ENCODE data around the gene SOX3. TPM values are rescaled to one million over a fixed set of nuclear protein-coding genes. Genes with fewer than 3 reads are reported as not detected.

SOX3 gene
- total and polyA plus RNA-seq, 2 of the 8 experiments (the other 6 are each of a cell fraction or from before 2014, with no cell fraction given) = 10.4 to 41.0 TPM

- Histone ChIP-seq H2AFZ (ENCODE audit: low read length) (peak overlapping the region; percentile 79; the same call in 1 of the 2 replicates), H3K56ac (replicated peaks; ENCODE audit: insufficient read length, low read depth, low read length) (no peak overlapping the region), H3K4me3 (ENCODE audit: extremely low read depth in 1 of 4, insufficient read depth in 2 of 4, low read depth in 3 of 4, low read length in 4 of 4) (peak overlapping the region; percentile 25 to 72 (median 39); a peak in 7 of 8 replicates), H3K18ac (ENCODE audit: extremely low read depth, low read length) (no peak overlapping the region), H3K27me3 (replicated peaks in 1 of 4; ENCODE audit: control insufficient read depth in 3 of 4, extremely low read depth in 1 of 4, insufficient read depth in 3 of 4, low read length in 3 of 4) (peaks cover 15 to 78% (median 55%) of the 10 kb centered on the region in 4 experiments), H2BK5ac (ENCODE audit: low read depth, low read length) (no peak overlapping the region; the same call in 1 of the 2 replicates), H3K79me2 (ENCODE audit: control insufficient read depth in 1 of 2, insufficient read depth in 2 of 2, low read length in 2 of 2) (peaks cover 0 to 3% of the 10 kb centered on the region in 2 experiments; a peak in 1 of 4 replicates), H3K79me1 (ENCODE audit: low read depth, low read length) (no peaks in the 10 kb centered on the region), H3K23ac (ENCODE audit: insufficient read length) (no peak overlapping the region), H4K5ac (ENCODE audit: insufficient read length, low read depth, low read length) (no peak overlapping the region), H4K8ac (ENCODE audit: extremely low read depth, insufficient read depth, low read length) (no peak overlapping the region), H2AK5ac (ENCODE audit: low read depth, low read length) (no peak overlapping the region), H2BK12ac (ENCODE audit: low read depth, low read length) (no peak overlapping the region), H3K9me3 (ENCODE audit: insufficient read depth in 2 of 2, low read depth in 1 of 2, low read length in 1 of 2) (no peaks in the 10 kb centered on the region), H3K14ac (ENCODE audit: insufficient read length) (no peak overlapping the region), H3K4me1 (replicated peaks in 1 of 4; ENCODE audit: control insufficient read depth in 3 of 4, insufficient read depth in 4 of 4, low read length in 3 of 4) (peaks cover 0 to 8% (median 4%) of the 10 kb centered on the region in 4 experiments; a peak in 6 of 7 replicates), H4K20me1 (replicated peaks in 1 of 2; ENCODE audit: control insufficient read depth in 1 of 2, insufficient read depth in 2 of 2, low read length in 2 of 2) (peaks cover 0 to 2% of the 10 kb centered on the region in 2 experiments), H2BK15ac (ENCODE audit: low read length) (no peak overlapping the region), H3K36me3 (ENCODE audit: control insufficient read depth in 2 of 4, insufficient read depth in 4 of 4, low read length in 3 of 4) (no peaks in the 10 kb centered on the region), H2BK20ac (ENCODE audit: low read length) (no peak overlapping the region), H3K9ac (replicated peaks in 1 of 4; ENCODE audit: extremely low read depth in 1 of 4, low read depth in 3 of 4, low read length in 3 of 4) (no peak overlapping the region; a peak in 1 of 7 replicates), H3K4ac (replicated peaks; ENCODE audit: insufficient read length, low read depth, low read length) (no peak overlapping the region), H2BK120ac (replicated peaks; ENCODE audit: low read depth, low read length) (no peak overlapping the region), H3K4me2 (ENCODE audit: insufficient read depth in 1 of 2, low read depth in 2 of 2, low read length in 2 of 2) (peak overlapping the region; percentile 68 to 84), H3K27ac (ENCODE audit: low read depth, low read length) (no peak overlapping the region), H4K91ac (replicated peaks; ENCODE audit: insufficient read length, low read length) (no peak overlapping the region), H3K23me2 (ENCODE audit: low read depth, low read length) (peaks cover 17% of the 10 kb centered on the region; the same call in 1 of the 2 replicates)
- POLR2A ChIA-PET (ENCODE audit: partially characterized antibody) = interaction anchor here (0.6 to 1.4 kb wide), 6 partner anchors 57 to 408 kb away, joined by 3 to 6 read pairs (median 3); no protein-coding TSS in a partner anchor
- 1% methylated on average over 29 of the region's 36 CpGs; no CpG with 5 or more reads in 1 of the 2 experiments for WGBS, 2 experiments (ENCODE audit: extremely low coverage in 1 of 2, insufficient coverage in 1 of 2, insufficient read length in 1 of 2, insufficient replicate concordance in 2 of 2, low coverage in 1 of 2, low lambda C conversion rate in 2 of 2, missing lambda C conversion rate in 1 of 2)
- DNase-seq (ENCODE audit: low read depth in 1 of 2, low spot score in 2 of 2) (peak in 1 of 2 experiments; percentile 44), FAIRE-seq (no peak)
- CTCF ChIA-PET (ENCODE audit: partially characterized antibody) = interaction anchor here (0.5 to 2.4 kb wide), 25 partner anchors 8 to 642 kb away, joined by 3 to 28 read pairs (median 3); a partner anchor contains a TSS
- peak; percentile 33 for TF ChIP-seq RNF2 (IDR thresholded peaks at IDR 0.05; ENCODE audit: borderline replicate concordance, low read depth, low read length, missing control alignments, poor library complexity, severe bottlenecking)
- no peak for TF ChIP-seq SIX5 (IDR thresholded peaks at IDR 0.05; ENCODE audit: low read depth, low read length)
- no peak for TF ChIP-seq FOSL1 (IDR thresholded peaks at IDR 0.05; ENCODE audit: insufficient read depth, low read depth, low read length)
- TF ChIP-seq BCL11A (IDR thresholded peaks at IDR 0.05; ENCODE audit: low read depth in 2 of 2, low read length in 2 of 2) = no peak
- peak; percentile 47 to 65; a peak in 1 of 4 replicates for TF ChIP-seq SIN3A (conservative IDR thresholded peaks at IDR 0.05 in 1 of 2, IDR thresholded peaks at IDR 0.05 in 1 of 2; ENCODE audit: low read depth in 1 of 2, low read length in 2 of 2)
- no peak for TF ChIP-seq GTF2F1 (IDR thresholded peaks at IDR 0.05; ENCODE audit: borderline replicate concordance, low read depth, low read length)
- TF ChIP-seq SUZ12 (IDR thresholded peaks at IDR 0.05; ENCODE audit: low read length) = peak; percentile 49; the same call in 1 of the 2 replicates
- peak; percentile 42 for TF ChIP-seq EZH2 (IDR thresholded peaks at IDR 0.05; ENCODE audit: low read depth, low read length, severe bottlenecking)
- TF ChIP-seq SAP30 (IDR thresholded peaks at IDR 0.05; ENCODE audit: insufficient read depth, insufficient replicate concordance, low read length) = peak; percentile 67
- TF ChIP-seq CEBPB (IDR thresholded peaks at IDR 0.05; ENCODE audit: low read depth, low read length) = no peak
Observed at GRCh38 chrX:140507223-140507981, 2.5 kb upstream of the SOX3 start.
